HG03139 (cell line): ENCODE results near the gene AGAP1.
"Not testable (repeated sequence)": the region's sequence is repeated elsewhere in the genome, so short reads cannot be mapped to it uniquely, and the experiment has no call there.

Experiments used
- ATAC-seq: cut with Tn5 transposase; IDR thresholded peaks from one replicate; pipeline ENCODE4 v1.9.1; 2021; ENCODE audit not compliant: unreplicated experiment

Gene AGAP1

GRCh38 chr2:235926229-235926628, 432.4 kb downstream of the AGAP1 start:
- ATAC-seq, result no peak

GRCh38 chr2:235928751-235929370, 435.0 kb downstream of the AGAP1 start:
- no peak for ATAC-seq

- ATAC-seq, result no peak
Observed at GRCh38 chr2:235930701-235931100, 436.9 kb downstream of the AGAP1 start.

GRCh38 chr2:235931676-235932075, 437.8 kb downstream of the AGAP1 start:
- ATAC-seq, result no peak

GRCh38 chr2:235934059-235934773, 440.4 kb downstream of the AGAP1 start:
- no peak for ATAC-seq

GRCh38 chr2:235934774-235935484, 441.1 kb downstream of the AGAP1 start:
- no peak for ATAC-seq

- no peak for ATAC-seq
Observed at GRCh38 chr2:235935773-235936172, 441.9 kb downstream of the AGAP1 start.

- ATAC-seq, result no peak
Observed at GRCh38 chr2:235936493-235936892, 442.6 kb downstream of the AGAP1 start.

- no peak for ATAC-seq
Observed at GRCh38 chr2:235937087-235937486, 443.2 kb downstream of the AGAP1 start.

GRCh38 chr2:235937526-235937925, 443.7 kb downstream of the AGAP1 start:
- ATAC-seq, result no peak

- no peak for ATAC-seq
Observed at GRCh38 chr2:235937936-235938335, 444.1 kb downstream of the AGAP1 start.

- no peak for ATAC-seq
Observed at GRCh38 chr2:235938611-235939010, 444.8 kb downstream of the AGAP1 start.

- ATAC-seq, result no peak
Observed at GRCh38 chr2:235939471-235939870, 445.6 kb downstream of the AGAP1 start.

GRCh38 chr2:235940330-235940729, 446.5 kb downstream of the AGAP1 start:
- ATAC-seq, result no peak

GRCh38 chr2:235944591-235944990, 450.7 kb downstream of the AGAP1 start:
- ATAC-seq, result no peak

- no peak for ATAC-seq
Observed at GRCh38 chr2:235945608-235946140, 451.8 kb downstream of the AGAP1 start.

- ATAC-seq, result no peak
Observed at GRCh38 chr2:235946590-235946989, 452.7 kb downstream of the AGAP1 start.

GRCh38 chr2:235947055-235947454, 453.2 kb downstream of the AGAP1 start:
- ATAC-seq, result not testable (repeated sequence)

GRCh38 chr2:235949567-235950472, 456.0 kb downstream of the AGAP1 start:
- ATAC-seq, result no peak

GRCh38 chr2:235950473-235950809, 456.6 kb downstream of the AGAP1 start:
- ATAC-seq, result no peak

- ATAC-seq, result no peak
Observed at GRCh38 chr2:235951493-235951892, 457.6 kb downstream of the AGAP1 start.
